ENCODE data around the gene TCL1B.

- TF ChIP-seq, protein P1, sequence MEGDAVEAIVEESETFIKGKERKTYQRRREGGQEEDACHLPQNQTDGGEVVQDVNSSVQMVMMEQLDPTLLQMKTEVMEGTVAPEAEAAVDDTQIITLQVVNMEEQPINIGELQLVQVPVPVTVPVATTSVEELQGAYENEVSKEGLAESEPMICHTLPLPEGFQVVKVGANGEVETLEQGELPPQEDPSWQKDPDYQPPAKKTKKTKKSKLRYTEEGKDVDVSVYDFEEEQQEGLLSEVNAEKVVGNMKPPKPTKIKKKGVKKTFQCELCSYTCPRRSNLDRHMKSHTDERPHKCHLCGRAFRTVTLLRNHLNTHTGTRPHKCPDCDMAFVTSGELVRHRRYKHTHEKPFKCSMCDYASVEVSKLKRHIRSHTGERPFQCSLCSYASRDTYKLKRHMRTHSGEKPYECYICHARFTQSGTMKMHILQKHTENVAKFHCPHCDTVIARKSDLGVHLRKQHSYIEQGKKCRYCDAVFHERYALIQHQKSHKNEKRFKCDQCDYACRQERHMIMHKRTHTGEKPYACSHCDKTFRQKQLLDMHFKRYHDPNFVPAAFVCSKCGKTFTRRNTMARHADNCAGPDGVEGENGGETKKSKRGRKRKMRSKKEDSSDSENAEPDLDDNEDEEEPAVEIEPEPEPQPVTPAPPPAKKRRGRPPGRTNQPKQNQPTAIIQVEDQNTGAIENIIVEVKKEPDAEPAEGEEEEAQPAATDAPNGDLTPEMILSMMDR (IDR thresholded peaks at IDR 0.05) = no peak
- no peak for TF ChIP-seq POLR2A (IDR thresholded peaks at IDR 0.05)
Measured at GRCh38 chr14:95712398-95712797, 26.2 kb downstream of the TCL1B start.
